Hypothalamus (tissue), 51 donors: Measurements from ENCODE around the gene CDC5L.
A peak's percentile ranks its signal among the peaks of the same experiment; 100 is the strongest.

Experiments
- DNase-seq, 51 donors: peaks; one replicate each; lab custom pipeline; 2025; lab: John Stamatoyannopoulos, UW

Gene CDC5L

DNA sequence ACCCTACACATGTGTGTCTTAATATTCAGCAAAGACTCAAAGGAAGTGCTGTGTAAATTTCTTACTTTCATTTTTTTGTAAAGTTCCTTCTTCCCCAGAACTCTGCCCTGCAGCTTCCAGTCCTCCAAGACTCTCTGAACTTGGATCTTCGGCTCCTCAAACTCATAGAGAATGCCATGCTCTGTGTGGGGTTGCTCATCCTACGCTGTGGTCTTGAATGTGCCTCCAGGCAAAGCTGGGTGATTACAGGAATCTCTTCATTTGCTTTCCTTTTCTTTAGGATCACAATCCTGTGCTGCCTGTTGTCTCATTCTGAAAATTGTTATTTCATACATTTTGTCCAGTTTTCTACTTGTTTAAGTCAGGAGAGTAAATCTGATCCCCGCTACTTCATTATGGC, 14.5 kb upstream of the CDC5L start:
- DNase-seq: no peak

DNA sequence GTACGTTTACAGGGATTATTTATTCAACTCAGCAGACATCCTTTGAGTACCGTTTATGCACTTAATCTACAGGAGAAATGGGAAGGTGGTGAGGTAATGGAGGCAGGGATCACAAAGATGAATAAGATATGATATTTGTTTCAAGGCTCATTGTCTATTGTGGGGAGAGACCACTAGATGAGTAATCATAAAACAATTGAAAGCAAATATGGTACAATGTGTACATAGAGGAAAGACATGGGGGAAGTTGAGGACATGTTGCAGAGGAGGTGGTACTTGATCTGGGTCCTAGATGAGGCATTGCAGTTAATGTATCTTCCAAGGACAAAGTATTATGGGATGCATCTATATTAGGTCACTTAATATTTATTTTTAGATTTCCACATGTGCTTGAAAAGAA, 13.7 kb upstream of the CDC5L start:
- no peak for DNase-seq

DNA sequence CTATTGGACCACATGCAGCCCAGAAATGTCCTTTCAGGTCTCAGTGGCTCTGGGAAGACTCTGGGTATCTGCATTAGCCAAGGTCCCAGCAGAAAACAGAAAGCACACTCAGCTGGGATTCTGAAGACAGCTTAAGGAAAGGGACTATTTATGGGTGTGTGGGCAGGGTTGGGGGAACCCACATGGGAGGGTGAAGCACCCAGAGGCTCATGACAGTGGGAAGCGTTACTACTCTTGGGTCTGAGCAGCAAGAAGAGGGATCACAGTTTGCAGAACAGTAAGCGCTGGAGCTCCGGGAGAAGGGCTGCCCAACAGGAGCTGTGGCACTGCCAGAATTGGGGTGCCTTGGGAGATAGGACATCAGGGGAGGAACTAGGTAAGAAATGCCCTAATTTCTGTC, 12.4 kb upstream of the CDC5L start:
- no peak for DNase-seq

DNA sequence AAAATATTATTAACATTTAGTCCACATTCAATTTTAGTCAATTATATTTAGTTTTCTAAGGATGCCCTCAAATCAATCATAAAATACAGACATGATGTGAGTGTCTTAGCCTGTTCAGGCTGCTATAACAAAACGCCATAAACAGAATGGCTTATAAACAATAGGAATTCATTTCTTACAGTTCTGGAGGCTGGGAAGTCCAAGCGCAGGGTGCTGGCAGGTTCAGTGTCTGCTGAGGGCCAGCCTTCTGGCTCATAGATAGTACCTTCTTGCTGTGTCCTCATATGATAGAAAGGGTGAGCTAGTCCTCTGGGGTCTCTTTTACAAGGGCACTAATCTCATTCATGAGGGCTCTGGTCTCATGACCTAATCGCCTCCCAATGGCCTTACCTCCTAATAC, 10.0 kb upstream of the CDC5L start:
- DNase-seq: no peak

DNA sequence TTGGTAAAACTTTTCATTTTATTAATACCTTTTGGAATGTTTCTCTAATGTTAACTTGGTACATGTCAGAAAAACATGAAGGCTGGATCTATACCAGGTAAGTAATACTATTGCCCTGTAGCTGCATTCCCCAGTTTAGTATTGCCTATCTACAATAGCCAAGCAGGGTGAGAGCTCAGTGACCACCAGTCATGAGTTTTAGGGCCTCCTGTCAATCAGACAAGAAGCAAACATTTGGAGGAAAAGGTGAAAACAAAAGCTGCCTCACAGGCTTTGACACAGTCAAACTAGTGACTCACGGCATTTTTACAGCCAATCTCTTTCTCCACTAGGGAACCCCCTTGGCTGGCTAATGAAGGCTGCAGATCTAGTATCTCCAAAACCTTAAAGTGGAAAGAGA, 9.5 kb upstream of the CDC5L start:
- DNase-seq: no peak

DNA sequence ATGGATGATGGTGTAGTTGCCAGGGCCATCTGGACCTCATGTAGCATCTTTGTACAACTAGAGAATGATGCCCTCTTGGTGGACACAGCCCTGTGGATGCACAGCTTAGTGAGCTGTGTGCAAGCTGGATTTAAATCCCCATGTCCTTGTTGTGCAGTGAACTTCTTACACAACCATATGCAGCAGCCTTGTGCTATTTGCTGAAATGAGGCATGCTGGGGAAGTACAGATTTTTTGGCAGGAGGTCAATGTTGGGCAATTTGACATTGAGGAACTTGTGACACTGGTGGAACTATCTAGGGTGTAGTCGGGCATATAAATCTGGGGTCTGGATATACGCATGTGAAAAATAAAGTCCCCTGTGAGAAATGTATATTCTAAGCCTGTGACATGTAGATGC, 5.8 kb upstream of the CDC5L start:
- DNase-seq: peak in 8 of 51 donors; percentile 3 to 29 (median 14)

DNA sequence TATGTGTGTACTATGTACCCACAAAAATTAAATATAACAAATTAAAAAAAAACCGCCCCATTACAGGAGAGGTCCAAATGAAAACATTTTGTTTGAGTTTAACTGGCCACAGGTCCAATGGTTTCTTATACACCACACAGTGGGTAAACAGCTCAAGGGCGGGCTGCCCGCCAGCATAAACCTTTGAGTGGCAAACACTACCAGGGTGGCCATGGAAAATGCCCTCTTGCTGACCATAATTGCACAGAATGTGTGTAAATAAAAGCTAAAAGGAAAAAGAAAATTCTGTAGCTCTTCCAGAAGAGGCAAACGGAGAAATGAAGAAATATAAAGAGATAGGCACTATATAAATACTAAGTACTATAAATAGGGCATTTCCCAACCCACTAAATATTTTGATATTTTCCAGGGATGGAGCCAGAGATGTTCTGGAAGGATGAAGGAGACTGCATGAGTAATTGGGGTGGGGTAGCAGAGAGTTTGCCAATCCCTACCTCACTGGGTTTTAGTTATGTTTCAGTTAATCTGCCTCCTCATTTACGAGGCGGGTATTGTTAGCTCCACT, 1.1 kb upstream of the CDC5L start:
- no peak for DNase-seq

DNA sequence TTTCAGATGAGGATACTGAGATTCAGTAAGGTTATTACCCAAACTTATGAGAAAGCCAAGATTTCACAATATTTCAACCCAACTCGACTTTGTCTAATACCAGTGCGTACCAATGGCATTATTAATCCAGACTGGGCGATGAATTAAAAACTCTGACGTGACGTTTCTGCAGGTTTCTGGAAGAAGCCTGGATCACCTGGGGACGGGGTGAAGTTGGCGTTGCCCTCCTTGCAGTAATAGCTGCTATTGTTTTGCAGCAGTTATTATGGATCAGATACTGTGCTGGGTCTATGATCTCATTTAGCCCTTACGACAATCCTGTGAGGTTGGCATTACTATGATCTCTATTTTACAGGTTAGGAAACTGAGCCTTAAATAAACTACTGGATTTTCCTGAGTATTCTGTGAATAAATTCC, 569 bp upstream of the CDC5L start:
- DNase-seq: peak in 3 of 51 donors; percentile 23 to 40 (median 25)

DNA sequence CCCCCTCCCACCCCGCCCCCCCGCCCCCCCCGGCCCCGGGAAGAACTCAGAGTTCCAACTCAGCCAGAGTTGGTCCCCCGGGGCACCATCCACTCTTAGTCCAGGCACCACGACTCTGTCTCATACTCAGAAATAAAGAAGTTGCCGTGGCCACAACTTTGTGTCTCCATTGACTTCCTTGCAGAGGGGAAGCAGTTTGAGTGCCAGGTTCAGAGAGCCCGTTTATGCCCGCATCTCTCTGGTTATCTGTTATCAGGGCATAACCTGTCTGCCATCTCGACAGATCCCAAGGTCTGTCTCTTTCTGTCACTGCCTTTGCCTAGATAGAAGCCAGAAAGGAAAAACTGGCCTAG, 605 bp downstream of the CDC5L start:
- peak in 1 of 51 donors; percentile 34 for DNase-seq

DNA sequence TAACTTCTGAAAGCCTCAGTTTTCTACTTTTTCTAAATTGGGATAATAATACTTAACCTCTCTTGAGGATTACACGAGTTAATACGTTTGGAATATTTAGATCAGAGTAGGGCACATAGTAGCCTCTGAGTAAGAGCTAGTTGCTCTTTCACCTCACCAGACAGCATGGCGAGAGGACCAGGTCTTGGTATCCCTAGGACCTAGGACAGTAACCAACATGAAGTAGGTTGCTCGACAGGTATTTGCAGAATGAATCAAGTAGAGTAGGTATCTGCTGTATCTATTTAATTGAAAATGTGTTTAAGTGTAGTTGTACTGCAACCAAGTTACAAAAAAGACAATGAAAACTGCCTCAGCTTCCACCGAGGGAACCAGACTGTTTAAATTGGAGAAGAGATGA, 1.4 kb downstream of the CDC5L start:
- no peak for DNase-seq

DNA sequence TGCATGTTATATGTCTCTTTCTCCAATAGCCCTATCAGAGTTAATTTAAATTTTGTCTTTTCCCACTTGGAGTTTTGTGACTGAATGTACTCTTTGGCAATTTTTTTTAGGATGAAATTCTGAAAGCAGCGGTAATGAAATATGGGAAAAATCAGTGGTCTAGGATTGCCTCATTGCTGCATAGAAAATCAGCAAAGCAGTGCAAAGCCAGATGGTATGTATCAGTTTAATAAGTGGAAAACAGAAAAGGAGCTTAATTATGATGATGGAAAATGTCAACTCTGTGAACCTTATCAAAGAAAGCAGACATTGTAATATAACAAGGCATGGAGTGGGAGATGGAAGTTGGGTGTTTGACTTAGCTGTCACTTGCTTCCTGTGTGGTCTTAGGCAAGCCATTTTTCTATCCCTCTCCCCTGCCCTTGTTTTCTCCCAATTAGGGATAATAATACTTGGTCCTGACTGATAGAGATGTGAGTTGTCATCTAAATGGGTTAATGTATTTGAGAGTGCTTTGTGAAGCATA, 2.7 kb downstream of the CDC5L start:
- no peak for DNase-seq

DNA sequence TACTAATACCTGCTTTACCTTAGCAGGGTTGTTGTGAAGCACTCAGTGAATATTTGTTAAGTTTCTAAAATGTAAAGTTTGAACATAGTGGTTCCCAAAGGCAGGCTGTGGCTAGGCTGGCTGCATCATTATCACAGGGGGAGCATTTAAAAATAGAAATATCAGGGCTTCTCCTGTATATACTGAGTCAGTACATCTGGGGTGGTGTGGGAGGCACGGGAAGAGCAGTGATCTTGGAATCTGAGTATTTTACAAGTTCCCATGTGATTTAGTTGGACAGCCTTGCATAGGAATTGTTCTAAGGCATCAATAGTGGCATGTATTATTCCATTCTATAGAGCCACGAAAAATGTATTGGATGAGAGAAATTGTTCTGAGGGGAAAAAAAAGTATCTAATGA, 8.0 kb downstream of the CDC5L start:
- no peak for DNase-seq

DNA sequence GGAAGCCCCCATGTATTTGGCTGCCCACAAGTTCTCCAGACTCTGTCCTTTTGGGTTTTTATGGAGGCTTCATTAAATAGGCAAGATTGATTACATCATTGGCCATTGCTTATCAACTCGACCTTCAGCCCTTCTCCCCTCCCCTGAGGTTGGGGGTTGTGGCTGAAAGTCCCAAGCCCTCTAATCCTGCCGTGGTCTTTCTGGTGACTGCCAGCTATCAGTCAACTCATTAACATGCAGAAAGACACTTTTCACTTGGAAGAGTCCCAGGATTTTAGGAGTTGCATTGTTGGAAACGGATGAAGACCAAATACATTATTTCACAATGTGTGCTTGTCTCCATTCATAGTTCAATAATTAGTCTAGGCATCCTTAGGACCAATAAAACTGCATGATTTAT, 9.5 kb downstream of the CDC5L start:
- no peak for DNase-seq

DNA sequence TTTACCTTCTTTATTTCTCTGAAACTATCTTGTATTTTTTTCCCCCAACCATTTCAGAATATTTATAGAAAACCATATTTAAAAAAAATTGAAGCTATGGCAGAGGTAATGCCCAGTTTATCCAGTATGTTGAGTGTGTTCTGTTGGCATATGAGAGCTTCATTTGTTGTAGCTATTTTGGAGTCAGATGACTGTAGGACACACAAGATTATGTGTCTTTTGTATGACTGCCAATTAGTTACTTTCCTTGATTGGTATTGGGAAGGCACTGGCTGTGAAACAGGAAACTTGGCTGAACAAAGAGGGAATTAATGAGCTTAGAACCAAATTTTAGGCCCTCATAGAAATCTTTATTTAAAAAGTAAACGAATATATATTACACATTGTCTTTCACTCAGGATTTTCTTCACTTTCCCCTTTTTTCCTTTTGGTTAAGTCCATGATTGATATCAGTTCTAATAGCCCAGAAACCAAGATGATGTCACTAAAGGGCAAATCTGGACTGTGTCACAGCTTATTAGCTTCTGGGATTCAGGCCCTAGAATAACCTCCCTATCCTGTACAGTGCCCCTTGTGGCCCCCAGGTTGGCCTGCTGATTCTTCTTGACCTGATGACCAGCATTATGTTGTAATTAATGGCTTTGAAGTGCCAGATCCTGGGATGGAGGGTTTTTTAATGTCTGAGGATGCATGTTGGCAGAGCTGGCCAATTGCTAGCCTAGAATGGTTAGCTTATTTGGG, 10.1 kb downstream of the CDC5L start:
- DNase-seq: no peak

DNA sequence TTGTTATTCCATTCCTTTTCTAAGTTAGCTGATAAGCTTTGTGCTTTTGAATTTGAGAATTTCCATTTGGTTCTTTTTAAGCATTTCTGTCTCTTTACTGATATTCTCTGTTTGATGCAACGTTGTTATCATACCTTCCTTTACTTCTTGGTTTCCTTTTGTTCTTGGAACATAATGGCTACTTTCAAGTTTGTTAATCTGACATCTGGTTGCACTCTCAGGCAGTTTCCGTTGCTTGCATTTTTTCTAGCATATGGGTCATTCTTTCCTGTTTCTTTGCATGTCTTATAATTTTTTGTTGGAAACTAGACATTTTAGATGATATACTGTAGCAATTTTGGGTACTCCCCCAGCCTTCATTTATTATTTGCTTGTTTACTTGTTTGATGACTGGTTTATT, 12.5 kb downstream of the CDC5L start:
- no peak for DNase-seq

DNA sequence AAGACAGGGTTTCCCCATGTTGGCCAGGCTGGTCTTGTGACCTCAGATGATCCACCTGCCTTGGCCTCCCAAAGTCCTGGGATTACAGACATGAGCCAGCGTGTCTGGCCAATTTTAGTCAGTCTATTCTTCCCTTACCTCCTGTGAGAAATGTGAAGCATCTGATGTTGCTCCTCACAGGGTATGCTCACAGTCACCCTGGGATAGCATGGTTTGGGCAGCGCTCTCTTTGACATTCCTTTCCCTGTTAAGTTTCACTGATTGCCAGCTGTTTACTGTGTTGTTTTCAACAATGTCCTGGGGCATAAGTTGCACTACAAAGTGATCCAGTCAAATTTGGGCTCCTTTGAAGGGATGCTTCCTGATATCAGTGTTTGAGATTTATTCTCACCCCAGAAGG, 13.1 kb downstream of the CDC5L start:
- DNase-seq: no peak

DNA sequence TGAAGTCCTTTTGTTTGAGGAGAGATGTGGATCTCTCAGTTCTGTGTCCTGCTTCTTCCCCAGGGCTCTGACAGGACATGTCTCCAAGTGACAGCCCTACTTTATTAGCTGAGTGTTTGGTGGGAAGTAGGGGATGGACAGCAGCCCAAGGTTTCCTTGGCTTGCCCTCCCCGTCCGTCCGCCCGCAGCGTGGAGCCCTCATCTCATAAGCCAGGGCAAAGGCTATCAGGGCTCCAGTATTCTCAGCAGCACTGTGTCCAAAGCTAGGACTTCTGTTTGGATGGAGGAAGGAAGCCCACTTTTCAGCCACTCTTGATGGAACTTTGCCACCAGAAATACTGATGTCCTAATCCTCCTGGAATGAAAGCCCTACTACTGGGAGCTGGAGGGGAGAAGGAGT, 13.6 kb downstream of the CDC5L start:
- no peak for DNase-seq

DNA sequence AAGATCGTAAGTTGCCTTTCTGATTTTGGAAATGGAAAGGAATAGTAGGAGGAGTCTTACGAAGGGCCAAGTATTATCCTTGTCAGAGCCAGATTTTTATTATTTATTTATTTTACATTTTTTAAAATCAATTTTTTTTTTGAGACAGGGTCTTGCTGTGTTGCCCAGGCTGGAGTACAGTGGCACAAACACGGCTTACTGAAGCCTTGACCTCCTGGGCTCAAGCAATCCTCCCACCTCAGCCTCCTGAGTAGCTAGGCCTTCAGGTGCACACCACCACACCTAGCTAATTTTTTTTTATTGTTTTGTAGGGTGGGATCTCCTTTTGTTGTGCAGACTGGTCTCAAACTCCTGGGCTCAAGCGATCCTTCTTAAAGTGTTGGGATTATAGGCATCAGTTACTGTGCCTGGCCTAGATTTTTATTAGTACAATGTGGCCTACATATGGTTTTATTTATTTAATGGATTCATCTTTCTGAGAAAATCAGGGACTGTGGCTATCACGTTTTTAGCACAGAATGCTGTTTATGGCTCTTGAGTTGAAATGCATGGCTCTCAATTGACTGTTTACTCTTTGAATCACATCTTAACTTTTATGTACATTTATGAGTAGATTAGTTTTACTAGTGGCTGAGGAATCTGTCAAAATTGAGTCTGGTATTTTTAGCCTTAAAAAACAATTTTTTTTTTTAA, 16.7 kb downstream of the CDC5L start:
- no peak for DNase-seq

DNA sequence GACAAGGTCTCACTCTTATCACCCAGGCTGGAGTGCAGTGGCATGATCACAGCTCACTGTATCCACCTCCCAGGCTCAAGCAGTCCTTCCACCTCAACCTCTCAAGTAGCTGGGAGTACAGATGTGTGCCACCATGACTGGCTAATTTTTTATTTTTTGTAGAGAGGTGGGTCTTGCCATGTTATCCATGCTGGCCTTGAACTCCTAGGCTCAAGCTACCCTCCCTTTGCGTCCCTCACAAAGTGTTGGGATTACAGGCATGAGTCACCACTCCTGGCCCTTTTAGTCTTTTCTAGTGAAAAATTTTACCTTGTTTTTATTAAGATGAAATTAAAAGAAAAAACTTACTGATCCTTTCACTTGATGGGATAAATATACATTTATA, 17.2 kb downstream of the CDC5L start:
- DNase-seq: no peak

DNA sequence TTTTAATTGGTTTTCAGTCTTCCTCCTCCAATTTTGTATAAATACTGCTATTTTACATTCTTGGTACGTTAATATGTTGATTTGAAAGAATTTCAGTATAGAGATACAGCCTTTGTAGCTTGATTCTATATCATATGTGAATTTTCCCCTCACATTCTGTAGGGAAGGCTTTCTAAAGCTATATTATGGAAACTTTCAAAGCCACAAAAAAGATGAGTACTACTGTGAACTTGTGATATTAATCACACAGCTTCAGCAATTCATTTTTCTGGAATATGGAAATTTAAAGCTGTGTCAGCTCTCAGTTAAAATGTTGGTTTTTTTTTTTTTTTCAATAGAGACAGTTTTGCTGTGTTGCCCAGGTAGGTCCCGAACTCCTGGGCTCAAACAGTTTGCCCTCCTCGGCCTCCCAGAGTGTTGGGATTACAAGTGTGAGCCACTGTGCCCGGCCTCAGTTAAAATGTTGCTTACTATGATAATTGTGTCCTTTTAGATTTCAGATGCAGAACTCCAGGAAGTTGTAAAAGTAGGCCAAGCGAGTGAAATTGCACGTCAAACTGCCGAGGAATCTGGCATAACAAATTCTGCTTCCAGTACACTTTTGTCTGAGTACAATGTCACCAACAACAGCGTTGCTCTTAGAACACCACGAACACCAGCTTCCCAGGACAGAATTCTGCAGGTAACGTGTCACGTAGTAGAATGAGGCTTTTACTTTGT, 20.6 kb downstream of the CDC5L start:
- no peak for DNase-seq

DNA sequence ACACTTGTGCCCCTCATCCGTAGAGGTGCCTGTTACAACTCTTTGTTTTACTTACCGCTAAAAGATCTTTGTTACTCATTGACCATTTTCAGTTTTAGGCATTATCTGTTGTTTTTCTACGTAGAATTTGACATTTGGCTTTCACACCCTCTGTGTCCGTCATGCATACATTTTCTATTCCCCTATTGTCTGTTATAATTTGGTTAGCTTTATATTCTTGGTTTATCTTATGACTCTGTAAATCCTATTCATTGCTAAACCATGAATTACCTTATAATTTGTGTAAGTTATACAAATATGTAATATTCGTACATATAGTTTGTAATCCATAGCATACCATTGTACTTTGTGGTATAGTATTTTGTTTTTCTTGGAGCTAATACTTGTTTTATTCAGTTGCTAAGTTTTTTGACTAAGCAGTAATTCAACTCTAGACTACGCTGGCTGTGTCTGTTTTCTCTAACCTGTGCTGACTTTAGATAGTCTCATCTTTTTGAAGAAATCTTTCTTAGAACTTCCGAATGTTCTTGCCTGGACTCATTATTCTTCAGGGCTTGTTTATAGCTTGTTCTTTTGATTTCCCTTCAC, 21.8 kb downstream of the CDC5L start:
- DNase-seq: no peak
